Measurements from ENCODE around the gene CLIC3.

GRCh38 chr9:137023583-137023991 lies 27.2 kb upstream of the CLIC3 start:
- TF ChIP-seq, protein P1, sequence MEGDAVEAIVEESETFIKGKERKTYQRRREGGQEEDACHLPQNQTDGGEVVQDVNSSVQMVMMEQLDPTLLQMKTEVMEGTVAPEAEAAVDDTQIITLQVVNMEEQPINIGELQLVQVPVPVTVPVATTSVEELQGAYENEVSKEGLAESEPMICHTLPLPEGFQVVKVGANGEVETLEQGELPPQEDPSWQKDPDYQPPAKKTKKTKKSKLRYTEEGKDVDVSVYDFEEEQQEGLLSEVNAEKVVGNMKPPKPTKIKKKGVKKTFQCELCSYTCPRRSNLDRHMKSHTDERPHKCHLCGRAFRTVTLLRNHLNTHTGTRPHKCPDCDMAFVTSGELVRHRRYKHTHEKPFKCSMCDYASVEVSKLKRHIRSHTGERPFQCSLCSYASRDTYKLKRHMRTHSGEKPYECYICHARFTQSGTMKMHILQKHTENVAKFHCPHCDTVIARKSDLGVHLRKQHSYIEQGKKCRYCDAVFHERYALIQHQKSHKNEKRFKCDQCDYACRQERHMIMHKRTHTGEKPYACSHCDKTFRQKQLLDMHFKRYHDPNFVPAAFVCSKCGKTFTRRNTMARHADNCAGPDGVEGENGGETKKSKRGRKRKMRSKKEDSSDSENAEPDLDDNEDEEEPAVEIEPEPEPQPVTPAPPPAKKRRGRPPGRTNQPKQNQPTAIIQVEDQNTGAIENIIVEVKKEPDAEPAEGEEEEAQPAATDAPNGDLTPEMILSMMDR (IDR thresholded peaks at IDR 0.05; ENCODE audit: insufficient read depth, low read depth, low read length) = no peak
- no peak for TF ChIP-seq EZH2 (IDR thresholded peaks at IDR 0.05; ENCODE audit: insufficient read depth, low read length)
